HG03064 (cell line): ENCODE data around the gene SMIM27.
"Not testable (repeated sequence)": the region's sequence is repeated elsewhere in the genome, so short reads cannot be mapped to it uniquely, and the experiment has no call there.

ENCODE experiments used
- ATAC-seq: cut with Tn5 transposase; IDR thresholded peaks from one replicate; pipeline ENCODE4 v1.9.1; 2021; ENCODE audit warnings: low read depth; ENCODE audit not compliant: unreplicated experiment

Gene SMIM27

DNA sequence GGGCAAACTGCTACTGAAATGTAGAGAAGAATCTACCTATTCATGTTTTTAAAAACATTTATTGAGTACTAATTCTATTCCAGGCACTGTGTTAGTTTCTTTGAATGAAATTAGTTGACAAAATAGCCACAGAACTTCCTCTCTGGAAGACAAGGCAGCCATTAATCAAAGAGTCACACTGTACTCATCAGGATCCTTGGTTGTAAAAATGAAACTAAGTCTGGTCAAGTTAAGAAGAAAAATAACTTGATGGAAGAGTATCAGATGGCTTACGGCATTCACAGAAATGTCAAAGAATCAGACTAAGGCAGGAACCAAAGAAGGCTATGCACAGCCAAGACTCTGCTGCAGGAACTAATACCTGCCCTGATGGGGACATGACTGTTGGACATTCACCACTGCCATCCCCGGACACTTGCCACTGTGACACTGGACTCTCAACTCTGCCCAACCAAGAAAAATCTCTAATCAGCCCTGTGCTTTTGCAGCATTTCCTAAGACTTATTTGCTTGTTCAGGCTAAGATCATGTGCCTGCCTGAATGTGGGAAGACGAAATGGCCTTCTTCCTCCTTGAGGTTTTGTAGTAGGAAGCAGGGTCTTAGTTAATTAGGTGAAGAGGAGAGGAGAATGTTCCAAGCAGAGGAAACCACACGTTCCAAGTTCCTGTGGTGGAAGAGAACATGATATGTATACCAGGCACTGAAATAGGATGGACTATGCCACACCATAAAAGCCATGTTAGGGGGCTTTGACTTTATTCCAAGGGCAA lies 44.2 kb downstream of the SMIM27 start:
- ATAC-seq = no peak

- ATAC-seq = no peak
Measured at GRCh38 chr9:32596936-32597335, 44.8 kb downstream of the SMIM27 start.

DNA sequence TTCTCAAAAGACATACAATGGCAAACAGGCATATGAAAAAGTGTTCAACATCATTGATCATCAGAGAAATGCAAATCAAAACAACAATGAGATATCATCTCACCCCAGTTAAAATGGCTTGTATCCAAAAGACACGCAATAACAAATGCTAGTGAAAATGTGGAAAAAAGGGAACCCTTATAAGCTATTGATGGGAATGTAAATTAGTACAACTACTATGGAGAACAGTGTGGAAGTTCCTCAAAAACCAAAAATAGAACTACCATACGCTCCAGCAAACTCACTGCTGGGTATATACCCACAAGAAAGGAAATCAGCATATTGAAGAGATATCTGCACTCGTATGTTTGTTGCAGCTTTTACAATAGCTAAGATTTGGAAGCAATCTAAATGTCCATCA lies 46.9 kb downstream of the SMIM27 start:
- not testable (repeated sequence) for ATAC-seq
